ACC112 (cell line): ENCODE data around the gene CPS1.

Source experiments
- H2AFZ ChIP-seq: fragments of 200-600 bp; sonication (generic); one replicate; pipeline ENCODE4 v1.6.0; 2017; ENCODE audit warnings: antibody characterized with exemption, low read length; ENCODE audit not compliant: unreplicated experiment
- H3K27ac ChIP-seq: fragments of 200-600 bp; sonication (generic); 2 replicates; pipeline ENCODE4 v1.5.1; 2014; ENCODE audit warnings: low read depth, mild to moderate bottlenecking, antibody characterized with exemption, low read length, moderate library complexity
- H3K27me3 ChIP-seq: fragments of 200-600 bp; sonication (generic); 2 replicates; pipeline ENCODE4 v1.6.1; 2014; ENCODE audit warnings: mild to moderate bottlenecking, antibody characterized with exemption, low read length, moderate library complexity, mixed read lengths; ENCODE audit not compliant: insufficient read depth
- H3K36me3 ChIP-seq: fragments of 200-600 bp; sonication (generic); 2 replicates; pipeline ENCODE4 v1.6.1; 2016; ENCODE audit warnings: mild to moderate bottlenecking, antibody characterized with exemption, low read length, moderate library complexity, mixed read lengths; ENCODE audit not compliant: insufficient read depth
- H3K4me1 ChIP-seq: fragments of 200-600 bp; sonication (generic); one replicate; pipeline ENCODE4 v1.6.1; 2016; ENCODE audit warnings: low read length, mixed read lengths; ENCODE audit not compliant: insufficient read depth, unreplicated experiment, control insufficient read depth
- H3K4me3 ChIP-seq: fragments of 200-600 bp; sonication (generic); 2 replicates; pipeline ENCODE4 v1.5.1; 2014; ENCODE audit warnings: mild to moderate bottlenecking, low read depth, low read length
- H3K79me2 ChIP-seq: fragments of 200-600 bp; sonication (generic); one replicate; pipeline ENCODE4 v1.6.0; 2016; ENCODE audit warnings: low read length; ENCODE audit not compliant: control insufficient read depth, unreplicated experiment, insufficient read depth

Gene CPS1

DNA sequence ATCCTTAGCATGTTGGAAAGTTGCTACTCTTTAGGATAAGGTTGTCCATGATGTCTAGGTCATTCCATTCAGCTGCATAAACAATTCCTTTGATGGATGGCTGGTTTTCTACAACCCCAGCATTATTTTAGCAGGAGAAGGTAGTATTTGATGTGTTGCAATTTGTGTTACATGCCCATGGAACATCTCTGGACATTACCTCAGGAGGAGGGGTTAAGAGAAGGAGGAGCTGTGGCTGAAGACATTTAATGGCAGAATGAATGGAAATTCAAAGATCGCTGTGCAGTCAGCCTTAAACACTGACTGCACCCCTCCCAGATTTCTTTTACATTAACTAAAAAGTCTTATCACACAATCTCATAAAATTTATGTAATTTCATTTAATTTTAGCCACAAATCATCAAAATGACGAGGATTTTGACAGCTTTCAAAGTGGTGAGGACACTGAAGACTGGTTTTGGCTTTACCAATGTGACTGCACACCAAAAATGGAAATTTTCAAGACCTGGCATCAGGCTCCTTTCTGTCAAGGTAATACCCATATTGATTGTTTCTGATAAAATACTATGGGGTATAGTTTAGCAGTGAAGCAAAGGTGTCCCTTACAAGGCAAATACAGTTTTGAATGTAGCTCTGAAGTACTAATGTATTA lies at the start of gene CPS1:
Gene CPS1, plus strand, starts transcription at position 271 of the 652 bp plus-strand sequence. Its CDS starts 135 bp downstream, at position 406.
- Histone ChIP-seq H3K4me3 (no peak within 1 kb of the TSS), H2AFZ (no peak within 1 kb of the TSS), H3K27ac (no peak within 1 kb of the TSS)

DNA sequence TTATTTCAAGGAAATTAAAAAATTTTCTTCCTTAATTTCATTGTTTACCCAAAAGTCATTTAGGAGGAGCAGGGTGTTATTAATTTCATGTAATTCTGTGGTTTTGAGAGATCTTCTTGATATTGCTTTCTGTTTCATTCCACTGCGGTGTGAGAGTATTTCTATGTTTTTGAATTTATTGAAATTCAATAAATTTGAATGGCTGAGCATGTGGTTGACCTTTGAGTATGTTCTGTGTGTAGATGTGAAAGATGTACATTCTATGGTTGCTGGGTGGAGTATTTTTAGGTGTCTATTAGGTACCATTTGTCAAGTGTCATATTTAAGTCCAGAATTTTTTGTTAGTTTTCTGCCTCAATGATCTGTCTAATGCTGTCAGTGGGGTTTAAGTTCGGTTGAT lies 40.5 kb upstream of the CPS1 start:
- H3K27me3 ChIP-seq, result peaks cover 3% of the 10 kb centered on the region
- no peak overlapping the region for H3K4me3 ChIP-seq
- no peaks in the 10 kb centered on the region for H3K4me1 ChIP-seq
- H3K36me3 ChIP-seq, result no peaks in the 10 kb centered on the region
- H3K27ac ChIP-seq, result no peak overlapping the region
- no peaks in the 10 kb centered on the region for H3K79me2 ChIP-seq
- no peak overlapping the region for H2AFZ ChIP-seq

More for the DNA sequence above, at the start of gene CPS1:
- Histone ChIP-seq H3K36me3 (no peaks in the 10 kb centered on the region), H3K4me1 (peaks cover 29% of the 10 kb centered on the region), H3K79me2 (no peaks in the 10 kb centered on the region), H3K27me3 (no peaks in the 10 kb centered on the region)

DNA sequence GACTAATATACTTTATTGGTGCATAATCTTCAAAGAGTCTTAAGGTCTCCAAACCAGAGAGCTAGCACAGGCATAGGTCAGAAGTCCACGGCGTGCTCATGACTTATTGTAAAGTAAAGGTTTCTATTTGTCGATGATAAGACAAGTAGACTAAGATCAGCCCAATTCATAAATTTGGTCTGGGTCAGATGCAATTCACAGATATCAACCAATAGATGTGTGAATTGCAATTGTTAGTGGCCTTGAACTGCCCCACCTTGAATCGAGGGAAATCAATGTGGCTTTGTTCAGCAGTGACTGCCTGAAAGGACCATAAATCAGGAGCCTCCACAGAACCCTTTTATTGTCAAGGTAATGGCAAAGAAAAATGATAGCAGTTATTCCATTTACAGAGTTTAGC lies 39.1 kb upstream of the CPS1 start:
- Histone ChIP-seq H3K36me3 (no peaks in the 10 kb centered on the region), H3K4me1 (no peaks in the 10 kb centered on the region), H3K27me3 (peaks cover 3% of the 10 kb centered on the region), H2AFZ (no peak overlapping the region), H3K79me2 (no peaks in the 10 kb centered on the region), H3K4me3 (no peak overlapping the region), H3K27ac (no peak overlapping the region)

DNA sequence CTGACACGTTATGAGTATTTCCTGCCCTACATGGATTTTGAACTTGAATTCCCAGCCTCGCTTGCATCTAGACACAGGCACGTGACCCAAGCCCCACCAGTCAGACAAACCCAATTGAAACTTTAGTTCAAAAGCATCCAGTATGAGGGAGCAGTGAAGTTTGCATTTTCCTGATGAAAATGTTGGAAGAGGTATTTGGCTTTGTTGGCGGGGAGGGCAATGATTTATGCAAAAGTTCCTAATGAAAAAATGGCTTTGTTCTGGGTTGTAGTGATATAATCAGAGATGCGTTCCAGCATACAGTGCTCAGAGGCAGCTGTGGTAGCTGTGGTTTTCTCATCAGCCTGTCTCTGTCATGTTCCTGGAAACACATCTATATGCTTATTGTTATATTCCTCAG lies 36.8 kb upstream of the CPS1 start:
- Histone ChIP-seq H3K4me3 (no peak overlapping the region), H2AFZ (no peak overlapping the region), H3K27ac (no peak overlapping the region), H3K27me3 (peaks cover 3% of the 10 kb centered on the region), H3K36me3 (no peaks in the 10 kb centered on the region), H3K4me1 (no peaks in the 10 kb centered on the region), H3K79me2 (no peaks in the 10 kb centered on the region)

DNA sequence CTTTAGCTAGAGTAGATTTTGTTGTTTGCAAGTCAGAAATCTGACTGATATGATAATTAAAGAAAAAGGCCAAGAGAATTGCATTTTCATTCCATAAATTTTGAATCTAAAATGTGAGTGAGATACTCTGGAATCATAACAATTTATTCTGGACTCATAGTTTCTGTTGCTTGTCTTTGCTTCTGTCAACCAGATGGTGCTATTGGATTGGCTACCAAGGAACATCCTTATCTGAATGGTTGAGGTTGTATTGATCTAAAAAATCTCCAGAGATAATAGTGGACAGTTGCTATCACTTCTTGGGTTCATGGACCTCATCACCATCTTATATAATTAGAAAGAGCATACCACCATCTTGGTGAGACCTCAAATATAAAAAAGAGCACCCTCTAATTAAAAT lies 34.0 kb upstream of the CPS1 start:
- Histone ChIP-seq H3K36me3 (no peaks in the 10 kb centered on the region), H3K4me1 (no peaks in the 10 kb centered on the region), H3K27me3 (no peaks in the 10 kb centered on the region), H3K79me2 (no peaks in the 10 kb centered on the region), H3K4me3 (no peak overlapping the region), H3K27ac (no peak overlapping the region), H2AFZ (no peak overlapping the region)

DNA sequence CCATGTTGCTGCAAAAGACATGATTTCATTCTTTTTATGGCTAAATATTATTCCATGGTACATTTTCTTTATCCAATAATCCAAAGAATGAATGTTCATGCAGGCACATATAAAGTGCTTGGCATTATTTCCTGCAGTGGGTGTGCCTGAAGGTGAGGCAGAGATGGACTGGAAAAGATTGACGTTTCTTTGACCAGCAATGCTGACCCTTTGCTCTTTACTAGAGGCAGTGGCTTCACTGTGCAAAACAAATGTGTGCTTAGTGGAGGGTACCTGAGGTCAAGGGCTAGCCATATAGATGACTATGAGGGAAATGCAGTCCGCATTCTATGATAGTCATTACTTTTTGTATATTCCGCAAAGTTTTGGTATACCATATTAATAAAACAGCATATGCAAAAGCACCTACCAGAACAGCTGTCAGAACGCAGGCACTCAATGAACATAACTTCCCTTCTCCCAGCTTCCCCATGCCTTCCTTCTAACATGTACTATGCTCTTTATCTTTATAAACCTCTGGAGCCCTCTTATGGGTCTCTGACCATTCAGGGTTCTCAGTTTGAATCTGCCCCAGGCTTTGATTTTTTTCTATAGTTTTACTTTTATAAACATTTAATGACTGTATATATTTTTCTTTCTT lies 32.6 kb upstream of the CPS1 start:
- no peak overlapping the region for H3K4me3 ChIP-seq
- H3K27ac ChIP-seq, result no peak overlapping the region
- H3K4me1 ChIP-seq, result no peaks in the 10 kb centered on the region
- no peak overlapping the region for H2AFZ ChIP-seq
- no peaks in the 10 kb centered on the region for H3K27me3 ChIP-seq
- H3K36me3 ChIP-seq, result no peaks in the 10 kb centered on the region
- no peaks in the 10 kb centered on the region for H3K79me2 ChIP-seq

DNA sequence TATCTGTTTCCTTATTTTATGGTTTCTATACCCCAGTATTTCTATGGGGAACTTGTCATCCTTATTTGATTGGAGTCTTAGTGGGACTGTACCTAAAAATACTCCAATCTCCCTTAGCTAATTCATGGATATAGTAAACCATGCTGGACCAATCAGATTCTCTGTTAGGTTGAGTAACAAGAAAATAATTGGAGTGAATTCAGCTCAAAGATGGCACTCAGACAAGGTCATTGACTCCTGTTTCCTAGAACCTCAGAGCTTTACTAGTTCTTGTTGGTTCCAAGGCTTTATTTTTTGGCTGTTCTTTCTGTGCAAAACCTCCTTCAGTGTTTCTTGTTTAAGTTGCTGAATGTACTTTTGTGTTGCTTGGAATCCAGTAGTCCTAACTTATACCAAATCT lies 31.9 kb upstream of the CPS1 start:
- Histone ChIP-seq H3K4me1 (no peaks in the 10 kb centered on the region), H3K36me3 (no peaks in the 10 kb centered on the region), H3K79me2 (no peaks in the 10 kb centered on the region), H3K27me3 (no peaks in the 10 kb centered on the region), H2AFZ (no peak overlapping the region), H3K27ac (no peak overlapping the region), H3K4me3 (no peak overlapping the region)

DNA sequence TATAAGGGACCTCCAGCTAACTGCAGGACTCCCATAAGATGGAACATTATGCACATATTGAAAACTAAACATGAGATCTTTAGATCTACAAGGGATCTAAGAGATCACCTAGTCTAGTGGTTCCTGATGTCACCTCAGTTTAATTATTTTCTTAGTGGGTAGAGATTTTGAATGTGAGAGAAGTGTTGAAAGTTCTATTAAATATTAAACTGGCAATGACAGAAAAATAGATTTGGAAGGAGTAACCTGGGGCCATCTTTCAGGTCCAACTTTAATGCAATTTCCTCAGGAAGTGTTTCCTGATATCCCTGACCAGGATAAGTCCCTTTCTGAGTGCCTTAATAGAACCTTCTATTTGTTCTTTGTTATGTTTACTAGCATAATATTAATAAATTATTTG lies 29.1 kb upstream of the CPS1 start:
- H3K79me2 ChIP-seq, result no peaks in the 10 kb centered on the region
- H3K4me3 ChIP-seq, result no peak overlapping the region
- no peaks in the 10 kb centered on the region for H3K27me3 ChIP-seq
- H3K27ac ChIP-seq, result no peak overlapping the region
- H2AFZ ChIP-seq, result no peak overlapping the region
- H3K36me3 ChIP-seq, result no peaks in the 10 kb centered on the region
- H3K4me1 ChIP-seq, result no peaks in the 10 kb centered on the region

DNA sequence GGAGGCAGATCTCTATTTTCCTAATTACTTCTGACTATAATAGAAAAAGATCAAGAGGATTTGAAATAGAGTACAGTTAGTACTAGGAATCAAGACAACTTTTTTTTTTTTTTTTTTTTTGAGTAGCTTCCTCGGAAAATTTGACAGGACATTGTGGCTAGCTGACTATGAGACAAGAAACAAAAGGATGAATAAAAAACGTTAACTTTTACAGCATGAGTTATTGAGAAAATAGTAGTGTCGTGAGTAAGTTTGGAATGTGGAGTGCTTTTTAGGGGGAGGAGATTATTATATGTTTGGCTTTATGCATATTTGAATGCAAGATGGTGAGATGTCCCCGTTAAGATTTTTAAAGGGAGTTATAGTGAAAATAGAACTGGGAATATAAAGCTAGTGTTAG lies 27.7 kb upstream of the CPS1 start:
- Histone ChIP-seq H3K36me3 (no peaks in the 10 kb centered on the region), H3K27me3 (no peaks in the 10 kb centered on the region), H2AFZ (no peak overlapping the region), H3K79me2 (no peaks in the 10 kb centered on the region), H3K27ac (no peak overlapping the region), H3K4me1 (no peaks in the 10 kb centered on the region), H3K4me3 (no peak overlapping the region)

DNA sequence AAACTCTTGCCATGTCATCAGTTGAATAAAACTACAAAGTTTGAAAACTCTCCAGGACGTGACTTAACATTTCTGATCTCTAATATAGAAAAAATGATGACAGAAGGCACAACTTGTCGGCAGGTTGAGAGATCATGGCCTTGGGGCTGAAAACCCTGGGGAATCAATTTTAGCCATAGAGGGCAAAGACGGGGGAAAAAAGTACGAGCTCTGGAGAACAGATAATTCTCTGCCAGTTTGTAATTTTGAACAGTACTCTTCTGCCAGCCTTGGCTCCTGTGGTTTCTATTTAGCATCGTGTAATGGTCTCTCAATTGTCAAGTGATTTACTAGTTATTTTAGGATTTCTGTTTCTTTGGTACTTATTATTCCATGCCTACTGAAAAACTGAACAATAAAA lies 25.3 kb upstream of the CPS1 start:
- no peaks in the 10 kb centered on the region for H3K36me3 ChIP-seq
- H3K4me3 ChIP-seq, result no peak overlapping the region
- H3K27me3 ChIP-seq, result no peaks in the 10 kb centered on the region
- no peaks in the 10 kb centered on the region for H3K79me2 ChIP-seq
- H2AFZ ChIP-seq, result no peak overlapping the region
- H3K4me1 ChIP-seq, result no peaks in the 10 kb centered on the region
- H3K27ac ChIP-seq, result no peak overlapping the region

DNA sequence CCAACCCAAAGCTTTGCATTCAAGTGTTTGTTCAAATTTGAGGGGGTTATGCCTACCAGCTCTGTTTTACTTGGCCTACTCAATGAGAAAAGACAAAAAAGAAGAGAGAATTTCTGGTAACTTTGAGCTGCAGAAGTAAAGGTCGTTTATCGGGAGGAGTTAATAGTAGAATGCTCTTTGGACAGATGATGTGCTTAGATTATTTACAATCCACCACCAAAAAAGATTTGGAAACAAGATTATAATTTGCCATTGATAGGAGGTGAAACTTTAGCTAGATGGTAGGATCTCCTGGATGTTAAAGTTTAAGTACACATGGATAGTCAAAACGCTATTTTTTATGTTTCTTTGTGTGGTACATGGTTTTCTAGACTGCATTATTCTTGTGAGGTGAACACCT lies 24.9 kb upstream of the CPS1 start:
- no peak overlapping the region for H2AFZ ChIP-seq
- no peak overlapping the region for H3K27ac ChIP-seq
- H3K36me3 ChIP-seq, result no peaks in the 10 kb centered on the region
- H3K4me3 ChIP-seq, result no peak overlapping the region
- H3K4me1 ChIP-seq, result no peaks in the 10 kb centered on the region
- no peaks in the 10 kb centered on the region for H3K27me3 ChIP-seq
- H3K79me2 ChIP-seq, result no peaks in the 10 kb centered on the region
